Neural cell (in vitro differentiated cells): ENCODE data around the gene MYO10.

Experiments
- EZH2 ChIP-seq: fragments of 200-600, 300-800 bp; shearing (Covaris generic), sonication (generic); IDR thresholded peaks from 2 replicates; pipeline ENCODE4 v1.6.1; 2014; ENCODE audit warnings: antibody characterized with exemption, low read length, borderline replicate concordance, mild to moderate bottlenecking; ENCODE audit not compliant: insufficient read depth, poor library complexity, severe bottlenecking
- REST ChIP-seq: IDR thresholded peaks from 2 replicates; pipeline ENCODE4 v1.6.1; 2012; ENCODE audit warnings: borderline replicate concordance

- TF ChIP-seq REST: no peak
- no peak for TF ChIP-seq EZH2
Measured at GRCh38 chr5:16661713-16662112, 274.4 kb downstream of the MYO10 start.
